LNCaP clone FGC (cell line): Measurements from ENCODE around the gene EFCAB13.

Experiments used
- DNase-seq: peaks from one replicate; pipeline ENCODE4 v3.0.0-alpha.2; 2011; ENCODE audit warnings: low read depth
- H3K4me3 ChIP-seq: 2 replicates; pipeline ENCODE4 v1.5.1; 2011; ENCODE audit warnings: mild to moderate bottlenecking, low read depth, low read length, control low read depth
- TF ChIP-seq, protein P1 (sequence below): IDR thresholded peaks from 2 replicates; pipeline ENCODE4 v1.5.1; 2012; ENCODE audit warnings: mild to moderate bottlenecking; ENCODE audit not compliant: control insufficient read depth, insufficient read depth; ENCODE audit errors: extremely low read depth

Gene EFCAB13

DNA sequence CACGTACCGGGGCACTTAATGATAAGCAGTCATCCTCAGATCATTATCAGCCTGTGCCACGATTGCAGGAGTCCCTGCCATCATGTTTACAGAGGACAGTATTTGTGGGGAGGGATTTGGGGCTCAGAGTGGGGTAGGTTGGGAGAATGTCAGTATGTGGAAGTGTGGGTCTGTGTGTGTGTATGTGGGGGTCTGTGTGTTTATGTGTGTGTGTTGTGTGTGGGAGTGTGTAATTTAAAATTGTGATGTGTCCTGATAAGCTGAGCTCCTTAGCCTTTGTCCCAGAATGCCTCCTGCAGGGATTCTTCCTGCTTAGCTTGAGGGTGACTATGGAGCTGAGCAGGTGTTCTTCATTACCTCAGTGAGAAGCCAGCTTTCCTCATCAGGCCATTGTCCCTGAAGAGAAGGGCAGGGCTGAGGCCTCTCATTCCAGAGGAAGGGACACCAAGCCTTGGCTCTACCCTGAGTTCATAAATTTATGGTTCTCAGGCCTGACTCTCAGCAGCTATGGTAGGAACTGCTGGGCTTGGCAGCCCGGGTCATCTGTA is 13.5 kb upstream of the EFCAB13 start:
- TF ChIP-seq, protein P1, sequence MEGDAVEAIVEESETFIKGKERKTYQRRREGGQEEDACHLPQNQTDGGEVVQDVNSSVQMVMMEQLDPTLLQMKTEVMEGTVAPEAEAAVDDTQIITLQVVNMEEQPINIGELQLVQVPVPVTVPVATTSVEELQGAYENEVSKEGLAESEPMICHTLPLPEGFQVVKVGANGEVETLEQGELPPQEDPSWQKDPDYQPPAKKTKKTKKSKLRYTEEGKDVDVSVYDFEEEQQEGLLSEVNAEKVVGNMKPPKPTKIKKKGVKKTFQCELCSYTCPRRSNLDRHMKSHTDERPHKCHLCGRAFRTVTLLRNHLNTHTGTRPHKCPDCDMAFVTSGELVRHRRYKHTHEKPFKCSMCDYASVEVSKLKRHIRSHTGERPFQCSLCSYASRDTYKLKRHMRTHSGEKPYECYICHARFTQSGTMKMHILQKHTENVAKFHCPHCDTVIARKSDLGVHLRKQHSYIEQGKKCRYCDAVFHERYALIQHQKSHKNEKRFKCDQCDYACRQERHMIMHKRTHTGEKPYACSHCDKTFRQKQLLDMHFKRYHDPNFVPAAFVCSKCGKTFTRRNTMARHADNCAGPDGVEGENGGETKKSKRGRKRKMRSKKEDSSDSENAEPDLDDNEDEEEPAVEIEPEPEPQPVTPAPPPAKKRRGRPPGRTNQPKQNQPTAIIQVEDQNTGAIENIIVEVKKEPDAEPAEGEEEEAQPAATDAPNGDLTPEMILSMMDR, result no peak
- no peak overlapping the region for H3K4me3 ChIP-seq
- DNase-seq, result no peak

DNA sequence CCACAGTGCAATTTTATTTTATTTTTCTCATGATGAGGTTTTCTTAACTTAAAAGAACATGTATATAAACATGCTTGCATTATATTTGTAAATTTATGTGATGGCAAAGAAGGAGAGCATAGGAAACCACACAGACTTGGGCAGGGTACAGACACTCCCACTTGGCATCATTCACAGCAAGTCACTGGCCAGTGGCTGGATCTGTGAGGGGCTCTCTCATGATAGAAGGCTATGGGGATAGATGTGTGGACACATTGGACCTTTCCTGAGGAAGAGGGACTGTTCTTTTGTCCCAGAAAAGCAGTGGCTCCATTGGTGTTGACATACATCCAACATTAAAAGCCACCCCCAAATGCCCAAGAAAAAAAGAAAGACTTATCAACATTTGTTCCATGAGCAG is 12.3 kb upstream of the EFCAB13 start:
- DNase-seq, result no peak
- H3K4me3 ChIP-seq, result no peak overlapping the region
- TF ChIP-seq, protein P1, result no peak

DNA sequence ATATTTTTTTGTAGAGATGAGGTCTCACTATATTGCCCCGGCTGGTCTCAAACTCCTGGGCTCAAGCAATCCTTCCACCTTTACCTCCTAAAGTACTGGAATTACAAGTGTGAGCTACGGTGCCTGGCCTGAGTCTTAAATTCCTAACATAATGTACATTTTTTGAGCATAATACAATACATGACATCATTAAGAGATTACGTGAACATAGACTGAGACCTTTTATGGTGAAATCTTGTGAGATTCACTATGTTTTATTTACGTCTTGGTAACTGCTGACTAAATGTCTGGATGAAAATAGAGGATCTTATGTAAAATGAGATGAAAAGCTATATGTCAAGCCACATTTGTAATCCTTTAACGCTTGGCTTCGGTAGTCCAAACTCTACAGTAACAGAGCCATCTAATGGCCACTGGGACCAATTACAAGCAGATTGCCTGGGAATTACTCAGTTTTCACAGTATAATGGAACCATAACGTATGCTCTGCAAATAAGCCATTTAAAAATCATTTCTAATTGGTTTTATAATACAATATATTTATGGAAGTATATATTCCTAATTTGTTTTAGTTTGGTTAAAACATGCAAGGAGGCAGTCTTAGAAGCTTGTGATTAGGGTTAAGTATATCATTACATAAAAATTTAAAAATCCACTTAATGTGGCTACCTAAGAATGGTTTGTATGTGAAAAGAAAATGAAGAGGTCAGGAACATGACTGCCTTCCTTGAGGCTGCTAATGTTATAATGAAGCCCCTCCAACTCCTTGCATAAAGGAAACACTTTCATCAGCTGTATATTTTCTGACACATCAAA is 8.1 kb upstream of the EFCAB13 start:
- H3K4me3 ChIP-seq, result no peak overlapping the region
- TF ChIP-seq, protein P1, result peak; percentile 84
- peak; percentile 42 for DNase-seq

DNA sequence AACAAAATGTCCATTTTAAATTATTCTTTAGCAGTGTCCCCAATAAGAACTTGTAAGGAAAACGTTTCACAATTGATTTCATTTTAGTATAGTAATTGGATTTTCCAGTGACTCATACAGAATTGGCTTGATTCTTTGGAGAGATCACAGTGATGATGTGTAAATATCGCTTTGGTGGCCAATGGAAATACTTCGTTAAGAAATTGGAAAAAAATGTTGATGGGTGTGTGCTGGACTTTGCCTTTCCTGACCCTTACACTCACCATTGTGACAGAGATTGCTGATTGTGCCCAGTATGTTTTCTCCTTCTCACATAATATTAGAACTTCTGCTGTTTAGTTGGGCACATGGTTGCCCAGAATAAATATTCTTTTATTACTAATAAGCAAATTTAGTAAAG is 7.4 kb upstream of the EFCAB13 start:
- no peak for DNase-seq
- no peak overlapping the region for H3K4me3 ChIP-seq
- TF ChIP-seq, protein P1, result no peak

DNA sequence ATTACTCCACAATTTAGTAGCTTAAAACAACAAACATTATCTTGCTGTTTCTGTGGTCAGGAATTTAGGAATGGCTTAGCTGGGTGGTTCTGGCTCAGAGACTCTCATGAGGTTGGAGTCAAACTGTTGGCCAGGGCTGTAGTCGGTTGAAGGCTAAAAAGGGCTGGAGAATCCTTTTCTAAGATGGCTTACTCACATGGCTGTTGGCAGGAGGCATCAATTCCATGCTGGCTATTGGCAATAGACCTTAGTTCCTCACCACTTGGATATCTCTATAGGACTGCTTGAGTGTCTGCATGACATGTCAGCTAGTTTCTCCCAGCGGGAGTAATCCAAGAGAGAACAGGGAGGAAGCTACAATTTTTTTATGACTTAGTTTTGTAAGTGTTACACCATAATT is 6.6 kb upstream of the EFCAB13 start:
- TF ChIP-seq, protein P1, result no peak
- H3K4me3 ChIP-seq, result no peak overlapping the region
- DNase-seq, result no peak

DNA sequence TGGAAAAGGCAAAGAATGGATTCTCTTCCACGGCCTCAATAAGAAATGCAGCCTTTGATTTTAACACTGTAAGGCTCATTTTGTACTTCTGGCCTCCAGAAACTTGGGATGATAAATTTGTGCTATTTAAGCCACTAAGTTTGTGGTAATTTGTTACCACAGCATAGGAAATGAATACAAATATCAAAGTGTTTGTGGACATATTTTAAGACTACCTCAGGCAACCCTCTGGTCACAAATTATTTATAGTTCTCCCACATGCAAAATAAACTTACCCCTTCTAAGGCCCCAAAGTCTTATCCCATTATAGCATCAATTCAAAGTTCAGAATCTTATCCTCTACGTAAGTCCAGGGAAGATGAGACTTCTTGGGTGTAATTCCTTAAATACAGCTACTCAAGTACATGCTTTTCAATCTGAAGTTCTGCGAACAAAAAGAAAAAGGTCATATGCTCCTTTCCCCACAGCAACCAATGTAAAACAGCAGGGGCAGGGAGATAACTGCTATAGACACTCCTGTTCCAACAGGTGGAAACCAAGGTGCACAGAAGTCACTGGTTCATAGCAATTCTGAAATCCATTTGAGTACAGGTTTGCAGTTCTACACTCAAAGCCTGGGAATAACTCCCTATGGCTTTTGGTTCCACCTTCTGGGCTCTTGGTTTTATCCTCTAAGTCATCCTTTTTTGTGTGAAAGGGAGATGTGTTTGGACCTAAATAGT is 5.4 kb upstream of the EFCAB13 start:
- no peak overlapping the region for H3K4me3 ChIP-seq
- DNase-seq, result no peak
- TF ChIP-seq, protein P1, result no peak
